ENCODE results near the gene INSYN2B. TPM values are rescaled to one million over a fixed set of nuclear protein-coding genes. Genes with fewer than 3 reads are reported as not detected.
"Not testable (repeated sequence)": the region's sequence is repeated elsewhere in the genome, so short reads cannot be mapped to it uniquely, and the experiment has no call there.

The INSYN2B gene
- total RNA-seq, 1 donor from 2014 or later: 0.17 TPM

- no peak for DNase-seq (ENCODE audit: low read depth)
- H3K36me3 ChIP-seq (ENCODE audit: control insufficient read depth, insufficient read depth, low read length): no peaks in the 10 kb centered on the region
- TF ChIP-seq, protein P1, sequence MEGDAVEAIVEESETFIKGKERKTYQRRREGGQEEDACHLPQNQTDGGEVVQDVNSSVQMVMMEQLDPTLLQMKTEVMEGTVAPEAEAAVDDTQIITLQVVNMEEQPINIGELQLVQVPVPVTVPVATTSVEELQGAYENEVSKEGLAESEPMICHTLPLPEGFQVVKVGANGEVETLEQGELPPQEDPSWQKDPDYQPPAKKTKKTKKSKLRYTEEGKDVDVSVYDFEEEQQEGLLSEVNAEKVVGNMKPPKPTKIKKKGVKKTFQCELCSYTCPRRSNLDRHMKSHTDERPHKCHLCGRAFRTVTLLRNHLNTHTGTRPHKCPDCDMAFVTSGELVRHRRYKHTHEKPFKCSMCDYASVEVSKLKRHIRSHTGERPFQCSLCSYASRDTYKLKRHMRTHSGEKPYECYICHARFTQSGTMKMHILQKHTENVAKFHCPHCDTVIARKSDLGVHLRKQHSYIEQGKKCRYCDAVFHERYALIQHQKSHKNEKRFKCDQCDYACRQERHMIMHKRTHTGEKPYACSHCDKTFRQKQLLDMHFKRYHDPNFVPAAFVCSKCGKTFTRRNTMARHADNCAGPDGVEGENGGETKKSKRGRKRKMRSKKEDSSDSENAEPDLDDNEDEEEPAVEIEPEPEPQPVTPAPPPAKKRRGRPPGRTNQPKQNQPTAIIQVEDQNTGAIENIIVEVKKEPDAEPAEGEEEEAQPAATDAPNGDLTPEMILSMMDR (IDR thresholded peaks at IDR 0.05; ENCODE audit: insufficient read depth, low read length, poor library complexity, severe bottlenecking): no peak
- no peak overlapping the region for H3K4me3 ChIP-seq (ENCODE audit: low read depth, low read length)
- no peaks in the 10 kb centered on the region for H3K27me3 ChIP-seq (ENCODE audit: control insufficient read depth, insufficient read depth, low read length)
These were observed 142.6 kb downstream of the INSYN2B start for GRCh38 chr5:169837686-169838085.

DNA sequence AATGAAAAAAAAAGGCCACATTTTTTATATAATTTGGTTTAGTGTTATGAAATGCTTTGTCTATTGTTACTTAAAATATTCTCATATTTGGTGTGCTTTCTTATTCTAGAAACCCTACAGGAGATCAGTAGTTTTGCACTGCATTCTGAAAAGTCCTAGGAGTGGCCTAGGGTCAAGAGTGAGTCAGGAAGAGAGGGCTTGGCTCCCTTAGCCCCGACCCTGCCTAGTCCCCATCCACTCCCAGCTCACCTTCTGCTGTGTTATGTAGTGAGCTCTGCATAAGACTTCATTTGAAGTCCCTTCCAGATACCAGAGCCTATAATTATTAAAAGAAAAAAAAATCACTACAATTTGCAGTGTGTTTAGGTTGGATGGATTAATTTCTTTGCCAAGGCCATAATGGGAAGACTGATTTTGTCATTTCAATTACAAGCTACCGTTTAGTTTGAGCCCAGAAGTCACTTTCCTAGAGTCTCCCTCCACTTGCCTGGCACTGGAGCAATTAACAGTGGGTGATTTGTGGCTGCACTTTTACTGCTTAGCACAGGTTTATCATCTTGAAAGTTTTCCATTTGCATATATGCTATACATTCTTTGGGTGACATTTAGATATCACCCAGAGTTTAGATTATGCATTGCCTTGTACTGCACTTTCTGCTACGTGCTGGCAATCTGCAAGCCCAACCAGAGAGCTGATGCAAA lies 143.3 kb downstream of the INSYN2B start:
- Histone ChIP-seq H3K27me3 (ENCODE audit: control insufficient read depth, insufficient read depth, low read length) (no peaks in the 10 kb centered on the region), H3K36me3 (ENCODE audit: control insufficient read depth, insufficient read depth, low read length) (no peaks in the 10 kb centered on the region), H3K4me3 (ENCODE audit: low read depth, low read length) (no peak overlapping the region)
- TF ChIP-seq, protein P1 (IDR thresholded peaks at IDR 0.05; ENCODE audit: insufficient read depth, low read length, poor library complexity, severe bottlenecking): no peak
- DNase-seq (ENCODE audit: low read depth): no peak

DNA sequence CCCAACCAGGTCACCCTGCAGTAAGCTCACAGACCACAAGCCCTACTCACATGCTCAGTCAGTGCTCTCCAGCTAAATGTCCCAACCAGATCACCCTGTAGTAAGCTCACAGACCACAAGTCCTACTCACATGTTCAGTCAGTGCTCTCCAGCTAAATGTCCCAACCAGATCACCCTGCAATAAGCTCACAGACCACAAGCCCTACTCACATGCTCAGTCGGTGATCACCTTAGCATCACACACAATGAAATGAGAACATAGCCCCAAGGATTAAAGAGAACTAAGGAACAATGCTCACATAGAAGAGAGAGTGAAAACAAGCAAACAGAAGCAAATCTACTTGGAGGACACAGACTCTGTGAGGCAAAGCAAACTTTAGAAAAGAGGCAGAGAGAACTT lies 145.8 kb downstream of the INSYN2B start:
- not testable (repeated sequence) for H3K36me3 ChIP-seq (ENCODE audit: control insufficient read depth, insufficient read depth, low read length); H3K4me3 ChIP-seq (ENCODE audit: low read depth, low read length); H3K27me3 ChIP-seq (ENCODE audit: control insufficient read depth, insufficient read depth, low read length); DNase-seq (ENCODE audit: low read depth)

- H3K27me3 ChIP-seq (ENCODE audit: control insufficient read depth, insufficient read depth, low read length); H3K4me3 ChIP-seq (ENCODE audit: low read depth, low read length); H3K36me3 ChIP-seq (ENCODE audit: control insufficient read depth, insufficient read depth, low read length): not testable (repeated sequence)
- peak; percentile 19 for DNase-seq (ENCODE audit: low read depth)
These were observed 146.5 kb downstream of the INSYN2B start for GRCh38 chr5:169833681-169834292.

- no peak overlapping the region for H3K4me3 ChIP-seq (ENCODE audit: low read depth, low read length)
- no peaks in the 10 kb centered on the region for H3K36me3 ChIP-seq (ENCODE audit: control insufficient read depth, insufficient read depth, low read length)
- no peak for DNase-seq (ENCODE audit: low read depth)
- no peaks in the 10 kb centered on the region for H3K27me3 ChIP-seq (ENCODE audit: control insufficient read depth, insufficient read depth, low read length)
- TF ChIP-seq, protein P1 (IDR thresholded peaks at IDR 0.05; ENCODE audit: insufficient read depth, low read length, poor library complexity, severe bottlenecking): no peak
These were observed 147.4 kb downstream of the INSYN2B start for GRCh38 chr5:169832845-169833244.

DNA sequence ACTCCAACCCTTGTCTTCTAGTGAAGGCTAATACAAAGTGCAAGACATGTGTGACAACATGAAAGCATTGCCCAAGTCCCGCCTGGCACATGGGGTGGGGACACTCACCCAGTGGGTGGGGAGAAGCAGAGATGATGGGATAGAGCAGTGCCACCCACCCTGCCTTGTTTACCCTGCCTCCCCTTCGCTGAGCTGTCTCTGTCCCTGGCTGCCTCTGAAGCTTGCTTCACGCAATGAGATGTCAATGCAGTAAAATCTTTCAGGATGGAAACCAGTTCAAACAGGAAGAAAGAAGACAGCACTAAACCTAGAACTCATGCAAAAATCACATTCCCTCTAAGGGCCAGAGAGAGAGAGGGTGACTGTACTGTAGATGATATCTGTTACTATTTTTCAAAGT lies 148.0 kb downstream of the INSYN2B start:
- Histone ChIP-seq H3K27me3 (ENCODE audit: control insufficient read depth, insufficient read depth, low read length) (no peaks in the 10 kb centered on the region), H3K4me3 (ENCODE audit: low read depth, low read length) (no peak overlapping the region), H3K36me3 (ENCODE audit: control insufficient read depth, insufficient read depth, low read length) (no peaks in the 10 kb centered on the region)
- TF ChIP-seq, protein P1 (IDR thresholded peaks at IDR 0.05; ENCODE audit: insufficient read depth, low read length, poor library complexity, severe bottlenecking): no peak
- no peak for DNase-seq (ENCODE audit: low read depth)

- H3K4me3 ChIP-seq (ENCODE audit: low read depth, low read length): no peak overlapping the region
- DNase-seq (ENCODE audit: low read depth): no peak
- H3K27me3 ChIP-seq (ENCODE audit: control insufficient read depth, insufficient read depth, low read length): no peaks in the 10 kb centered on the region
- H3K36me3 ChIP-seq (ENCODE audit: control insufficient read depth, insufficient read depth, low read length): no peaks in the 10 kb centered on the region
- TF ChIP-seq, protein P1 (IDR thresholded peaks at IDR 0.05; ENCODE audit: insufficient read depth, low read length, poor library complexity, severe bottlenecking): no peak
These were observed 149.0 kb downstream of the INSYN2B start for GRCh38 chr5:169831331-169831730.
